NCI-H187 treated with DMSO at 0.1 percent for 48 hours (cell line): ENCODE results near the gene SRSF8.
A peak's percentile ranks its signal among the peaks of the same experiment; 100 is the strongest.
"Not testable (repeated sequence)": the region's sequence is repeated elsewhere in the genome, so short reads cannot be mapped to it uniquely, and the experiment has no call there.

Experiments
- DNase-seq: peaks from one replicate; lab custom pipeline; 2025; lab: John Stamatoyannopoulos, UW

Gene SRSF8

GRCh38 chr11:95066716-95067038 is at the start of gene SRSF8:
Gene SRSF8 (plus strand): TSS chr11:95066919. CDS start chr11:95067227, 308 bp downstream.
- no peak for DNase-seq

GRCh38 chr11:95021468-95021867 is 45.3 kb upstream of the SRSF8 start:
- not testable (repeated sequence) for DNase-seq

- DNase-seq: no peak
Measured at GRCh38 chr11:95024958-95025357, 41.8 kb upstream of the SRSF8 start, which contains the start of gene KDM4E. Gene KDM4E (plus strand): TSS chr11:95025258. CDS start chr11:95025558, 300 bp downstream.

- DNase-seq: not testable (repeated sequence)
Measured at GRCh38 chr11:95025594-95025993, 41.1 kb upstream of the SRSF8 start.

- DNase-seq: no peak
Measured at GRCh38 chr11:95028357-95028756, 38.4 kb upstream of the SRSF8 start.

- no peak for DNase-seq
Measured at GRCh38 chr11:95033051-95033450, 33.7 kb upstream of the SRSF8 start.

GRCh38 chr11:95035316-95035715 is 31.4 kb upstream of the SRSF8 start:
- no peak for DNase-seq

GRCh38 chr11:95037356-95038035 is 29.2 kb upstream of the SRSF8 start:
- not testable (repeated sequence) for DNase-seq

- DNase-seq: no peak
Measured at GRCh38 chr11:95042239-95042638, 24.5 kb upstream of the SRSF8 start.

- DNase-seq: no peak
Measured at GRCh38 chr11:95042906-95043305, 23.8 kb upstream of the SRSF8 start.

GRCh38 chr11:95044010-95044409 is 22.7 kb upstream of the SRSF8 start:
- DNase-seq: no peak

- no peak for DNase-seq
Measured at GRCh38 chr11:95045812-95046211, 20.9 kb upstream of the SRSF8 start.

- DNase-seq: not testable (repeated sequence)
Measured at GRCh38 chr11:95049122-95049521, 17.6 kb upstream of the SRSF8 start, which contains the start of gene KDM4F. Gene KDM4F (plus strand): TSS chr11:95049422.

GRCh38 chr11:95050595-95051202 is 16.0 kb upstream of the SRSF8 start:
- DNase-seq: no peak

- no peak for DNase-seq
Measured at GRCh38 chr11:95054356-95054755, 12.4 kb upstream of the SRSF8 start.

GRCh38 chr11:95055283-95055897 is 11.3 kb upstream of the SRSF8 start:
- DNase-seq: no peak

- no peak for DNase-seq
Measured at GRCh38 chr11:95057959-95058358, 8.8 kb upstream of the SRSF8 start.

GRCh38 chr11:95058621-95059020 is 8.1 kb upstream of the SRSF8 start:
- no peak for DNase-seq

- no peak for DNase-seq
Measured at GRCh38 chr11:95059046-95059445, 7.7 kb upstream of the SRSF8 start.

- DNase-seq: no peak
Measured at GRCh38 chr11:95065336-95065735, 1.4 kb upstream of the SRSF8 start.

- no peak for DNase-seq
Measured at GRCh38 chr11:95067039-95067840, 521 bp downstream of the SRSF8 start.

GRCh38 chr11:95067841-95068219 is 1.1 kb downstream of the SRSF8 start:
- DNase-seq: no peak

- peak; percentile 81 for DNase-seq
Measured at GRCh38 chr11:95068549-95068948, 1.8 kb downstream of the SRSF8 start.
